Vagina (tissue), 2 donors: ENCODE measurements around the gene PIK3R4.

Experiments
- CTCF ChIP-seq, 3 experiments: fragments of 450-650 bp in 2 of 3; fragments of 200-600 bp in 1 of 3; sonication (generic) in 1 of 3; IDR thresholded peaks; one replicate each; pipeline ENCODE4 v1.5.1; 2017 to 2019; ENCODE audit warnings: antibody characterized with exemption in 3 of 3, mild to moderate bottlenecking in 2 of 3, moderate library complexity in 2 of 3
- POLR2A ChIP-seq, 2 donors: fragments of 450-650 bp; IDR thresholded peaks; one replicate each; pipeline ENCODE4 v1.6.1; 2017; ENCODE audit warnings: antibody characterized with exemption in 2 of 2, mild to moderate bottlenecking in 2 of 2, moderate library complexity in 2 of 2

GRCh38 chr3:130787422-130788068 lies 40.9 kb upstream of the PIK3R4 start:
- no peak for TF ChIP-seq CTCF (IDR thresholded peaks at IDR 0.05)
- no peak for TF ChIP-seq POLR2A (IDR thresholded peaks at IDR 0.05)
